B cell (primary cell): ENCODE results near the gene PSTPIP1. TPM values are rescaled to one million over a fixed set of nuclear protein-coding genes. Genes with fewer than 3 reads are reported as not detected.

Source experiments
- ATAC-seq: fragments of 200-7000 bp; cut with Tn5 transposase; one replicate; pipeline ENCODE4 v1.10.0; 2021; ENCODE audit warnings: low read depth, mild to moderate bottlenecking, moderate number of reproducible peaks, moderate library complexity
- CTCF ChIA-PET: fragments of 350-600 bp; sonication (Branson Sonifier 250); formaldehyde crosslinking; loops from one replicate; lab custom pipeline; 2021; ENCODE audit warnings: antibody characterized with exemption, inconsistent platforms; lab: Charles Lee
- POLR2A ChIA-PET: fragments of 350-600 bp; sonication (Branson Sonifier 250); formaldehyde crosslinking; loops from one replicate; lab custom pipeline; 2021; ENCODE audit warnings: antibody characterized with exemption; lab: Charles Lee
- DNase-seq: peaks from one replicate; pipeline ENCODE4 v3.0.0; 2013
- H2AFZ ChIP-seq: 2 replicates; pipeline ENCODE4 v1.6.1; 2012; ENCODE audit warnings: mild to moderate bottlenecking, low read depth, low read length; ENCODE audit not compliant: insufficient read depth, poor library complexity, severe bottlenecking
- H3K27ac ChIP-seq, 2 donors: 1 replicate in 1 of 2; 2 replicates in 1 of 2; pipeline ENCODE4 v1.5.1; 2012 to 2013; ENCODE audit warnings: low read length in 2 of 2, mild to moderate bottlenecking in 2 of 2, moderate library complexity in 1 of 2
- H3K27me3 ChIP-seq, 4 experiments: fragments of 200-600 bp in 1 of 4; sonication (generic) in 1 of 4; replicated peaks in 1 of 4; 1 replicate in 2 of 4; 2 replicates in 2 of 4; pipeline versions ENCODE4 v1.6.1 to v1.7.0; 2013 to 2016; ENCODE audit warnings: low read length in 3 of 4, mild to moderate bottlenecking in 2 of 4, mixed read lengths in 1 of 4, moderate library complexity in 1 of 4; ENCODE audit not compliant: insufficient read depth in 4 of 4, control insufficient read depth in 3 of 4; ENCODE audit errors: control extremely low read depth in 1 of 4
- H3K36me3 ChIP-seq, 2 experiments: replicated peaks in 1 of 2; 1 replicate in 1 of 2; 2 replicates in 1 of 2; pipeline versions ENCODE4 v1.6.1 to v1.7.1; 2013; ENCODE audit warnings: low read length in 1 of 2; ENCODE audit not compliant: insufficient read depth in 2 of 2, control insufficient read depth in 1 of 2; ENCODE audit errors: control extremely low read depth in 1 of 2, extremely low read depth in 1 of 2
- H3K4me1 ChIP-seq, 2 donors: fragments of 200-600 bp in 1 of 2; sonication (generic) in 1 of 2; 1 replicate in 1 of 2; 2 replicates in 1 of 2; pipeline versions ENCODE4 v1.5.1 to v1.6.1; 2013 to 2017; ENCODE audit warnings: low read length in 2 of 2; ENCODE audit not compliant: control insufficient read depth in 2 of 2, insufficient read depth in 2 of 2
- H3K4me2 ChIP-seq: replicated peaks from 2 replicates; pipeline ENCODE3; 2012; ENCODE audit warnings: mild to moderate bottlenecking, low read depth, low read length; ENCODE audit not compliant: poor library complexity, severe bottlenecking
- H3K4me3 ChIP-seq, 5 experiments: fragments of 200-600 bp in 1 of 5; sonication (generic) in 1 of 5; 1 replicate in 3 of 5; 2 replicates in 2 of 5; pipeline versions ENCODE4 v1.5.1 to v1.7.0; 2011 to 2016; ENCODE audit warnings: low read length in 4 of 5, mild to moderate bottlenecking in 4 of 5, low read depth in 2 of 5, control low read depth in 1 of 5, moderate library complexity in 1 of 5; ENCODE audit not compliant: insufficient read depth in 1 of 5; ENCODE audit errors: control extremely low read depth in 1 of 5, extremely low read depth in 1 of 5
- H3K79me2 ChIP-seq: fragments of 200-600 bp; sonication (generic); one replicate; pipeline ENCODE4 v1.6.0; 2016; ENCODE audit warnings: low read length; ENCODE audit not compliant: control insufficient read depth, insufficient read depth
- H3K9ac ChIP-seq: fragments of 200-600 bp; sonication (generic); 2 replicates; pipeline ENCODE4 v1.6.1; 2017; ENCODE audit warnings: mild to moderate bottlenecking, low read length, moderate library complexity
- H3K9me3 ChIP-seq, 3 donors: one replicate each; pipeline versions ENCODE4 v1.6.1 to v1.7.1; 2013; ENCODE audit warnings: low read length in 2 of 3; ENCODE audit not compliant: control insufficient read depth in 2 of 3, insufficient read depth in 1 of 3; ENCODE audit errors: control extremely low read depth in 1 of 3
- H4K20me1 ChIP-seq: 2 replicates; pipeline ENCODE4 v1.6.0; 2012; ENCODE audit warnings: mild to moderate bottlenecking, low read length; ENCODE audit not compliant: insufficient read depth, control insufficient read depth, poor library complexity, severe bottlenecking
- H3K27ac Mint-ChIP-seq: one replicate; pipeline ENCODE4 v1.8.0; 2021; ENCODE audit warnings: mixed read lengths
- H3K27me3 Mint-ChIP-seq: one replicate; pipeline ENCODE4 v1.8.0; 2021; ENCODE audit warnings: mixed read lengths
- H3K4me1 Mint-ChIP-seq: one replicate; pipeline ENCODE4 v1.8.0; 2021; ENCODE audit warnings: mixed read lengths
- H3K4me3 Mint-ChIP-seq: one replicate; pipeline ENCODE4 v1.8.0; 2021; ENCODE audit warnings: mixed read lengths
- H3K9me3 Mint-ChIP-seq: one replicate; pipeline ENCODE4 v1.8.0; 2022; ENCODE audit warnings: mixed read lengths; ENCODE audit not compliant: insufficient read depth
- EZH2 ChIP-seq: IDR thresholded peaks from 2 replicates; pipeline ENCODE4 v1.6.1; 2012; ENCODE audit warnings: borderline replicate concordance, low read depth, mild to moderate bottlenecking, moderate library complexity, low read length; ENCODE audit not compliant: insufficient read depth, poor library complexity, severe bottlenecking
- WGBS: methylation state at CpG from one replicate; pipeline ENCODE4 v1.1.5; 2013; ENCODE audit warnings: missing lambda C conversion rate; ENCODE audit not compliant: insufficient coverage; 5-methylcytosine and 5-hydroxymethylcytosine counted together
- intact Hi-C: fragments of 100-400 bp; cut with micrococcal nuclease; formaldehyde crosslinking; loops from one replicate; pipeline ENCODE4 v1.10.0; 2022
- polyA plus RNA-seq: library from polyadenylated mRNA; depleted of rRNA; stranded (reverse); fragments of >200 nt; gene quantifications from 2 replicates; pipeline ENCODE4 v1.2.3, GENCODE V29; 2012
- total RNA-seq, 2 donors: library from RNA; stranded (reverse); fragments of 120-200 nt in 1 of 2; gene quantifications; 1 replicate in 1 of 2; 2 replicates in 1 of 2; pipeline versions ENCODE4 v1.2.3 to v1.2.4, GENCODE V29; 2013 to 2022
- TF ChIP-seq, protein P1 (sequence below): fragments of 200-600 bp; IDR thresholded peaks from one replicate; pipeline ENCODE4 v1.8.0; 2022; ENCODE audit warnings: antibody characterized with exemption, mild to moderate bottlenecking

The PSTPIP1 gene
- total and polyA plus RNA-seq, 2 donors (not counting 1 experiment from before 2014, with no cell fraction given), result 69.0 to 79.3 TPM

DNA sequence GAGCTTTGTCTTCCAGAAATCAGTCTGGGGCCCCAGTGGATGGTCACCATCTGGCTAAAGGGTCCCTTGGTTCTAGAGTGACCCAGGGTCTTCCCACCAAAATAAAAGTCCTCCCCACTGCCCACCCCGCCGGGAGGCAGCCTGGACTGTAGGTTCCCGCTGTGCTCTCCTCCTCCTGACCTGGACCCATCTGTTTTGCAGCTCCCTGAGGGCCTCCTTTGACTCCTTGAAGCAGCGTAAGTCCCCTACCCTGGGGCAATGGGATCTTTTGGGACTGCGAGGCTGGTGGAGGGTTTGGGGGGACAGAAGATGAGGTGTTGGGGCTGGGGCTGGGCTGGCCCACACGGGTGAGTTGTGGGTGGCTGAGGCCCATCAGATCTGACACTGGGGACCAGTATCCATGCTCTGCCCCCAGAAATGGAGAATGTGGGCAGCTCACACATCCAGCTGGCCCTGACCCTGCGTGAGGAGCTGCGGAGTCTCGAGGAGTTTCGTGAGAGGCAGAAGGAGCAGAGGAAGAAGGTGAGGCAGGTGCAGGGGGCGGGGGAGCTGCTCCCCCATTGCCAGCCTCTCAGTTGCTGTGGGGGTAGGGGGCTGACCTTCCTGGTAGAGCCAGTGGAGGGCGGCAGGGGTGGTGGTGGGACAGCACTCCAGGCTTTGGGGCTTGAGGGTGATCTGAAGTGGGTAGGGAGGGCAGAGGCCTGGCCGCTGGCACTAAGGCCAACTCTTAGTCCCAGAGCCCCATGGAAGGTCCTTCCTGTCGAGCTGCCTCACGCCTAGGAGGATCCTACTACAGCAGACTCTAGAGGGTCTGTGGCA, 30.4 kb downstream of the PSTPIP1 start:
- intact Hi-C loops, result loop anchor here (2.0 kb wide), 1 partner anchor 30 kb away; the partner anchor contains the start of gene PSTPIP1
- Mint-ChIP-seq H3K9me3 (no peaks in the 10 kb centered on the region), H3K27ac (no peak overlapping the region), H3K27me3 (no peaks in the 10 kb centered on the region), H3K4me1 (peaks cover 21% of the 10 kb centered on the region), H3K4me3 (no peak overlapping the region)
- Histone ChIP-seq H3K27me3 (no peaks in the 10 kb centered on the region), H3K27ac (no peak overlapping the region), H3K9ac (no peak overlapping the region), H2AFZ (no peak overlapping the region), H3K4me3 (no peak overlapping the region), H3K36me3 (peaks cover 0 to 37% of the 10 kb centered on the region in 2 experiments), H4K20me1 (peaks cover 25% of the 10 kb centered on the region), H3K9me3 (no peaks in the 10 kb centered on the region), H3K4me1 (peaks cover 4 to 25% of the 10 kb centered on the region in 2 donors), H3K79me2 (no peaks in the 10 kb centered on the region), H3K4me2 (no peak overlapping the region)
- POLR2A ChIA-PET, result interaction anchor here (0.6 to 1.1 kb wide), 2 partner anchors 30 to 1244 kb away, joined by 3 read pairs; partner anchors contain the start of gene PSTPIP1
- TF ChIP-seq, protein P1, sequence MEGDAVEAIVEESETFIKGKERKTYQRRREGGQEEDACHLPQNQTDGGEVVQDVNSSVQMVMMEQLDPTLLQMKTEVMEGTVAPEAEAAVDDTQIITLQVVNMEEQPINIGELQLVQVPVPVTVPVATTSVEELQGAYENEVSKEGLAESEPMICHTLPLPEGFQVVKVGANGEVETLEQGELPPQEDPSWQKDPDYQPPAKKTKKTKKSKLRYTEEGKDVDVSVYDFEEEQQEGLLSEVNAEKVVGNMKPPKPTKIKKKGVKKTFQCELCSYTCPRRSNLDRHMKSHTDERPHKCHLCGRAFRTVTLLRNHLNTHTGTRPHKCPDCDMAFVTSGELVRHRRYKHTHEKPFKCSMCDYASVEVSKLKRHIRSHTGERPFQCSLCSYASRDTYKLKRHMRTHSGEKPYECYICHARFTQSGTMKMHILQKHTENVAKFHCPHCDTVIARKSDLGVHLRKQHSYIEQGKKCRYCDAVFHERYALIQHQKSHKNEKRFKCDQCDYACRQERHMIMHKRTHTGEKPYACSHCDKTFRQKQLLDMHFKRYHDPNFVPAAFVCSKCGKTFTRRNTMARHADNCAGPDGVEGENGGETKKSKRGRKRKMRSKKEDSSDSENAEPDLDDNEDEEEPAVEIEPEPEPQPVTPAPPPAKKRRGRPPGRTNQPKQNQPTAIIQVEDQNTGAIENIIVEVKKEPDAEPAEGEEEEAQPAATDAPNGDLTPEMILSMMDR, result no peak
- TF ChIP-seq EZH2, result no peak
- CTCF ChIA-PET, result interaction anchor here (0.8 to 5.4 kb wide), 10 partner anchors 9 to 518 kb away, joined by 3 to 33 read pairs (median 10); partner anchors contain the start of gene PSTPIP1
- 96% methylated on average over 10 of the region's 15 CpGs for WGBS
- ATAC-seq (no peak), DNase-seq (no peak)
